ENCODE measurements around the gene CCSER1. TPM values are rescaled to one million over a fixed set of nuclear protein-coding genes. Genes with fewer than 3 reads are reported as not detected.

The CCSER1 gene
- total RNA-seq, 1 experiment from 2014 or later = 0.05 TPM

- 0 out of 2 replicates have a peak, but pooled peaks have one; percentile 48 for ATAC-seq
- in situ Hi-C loops (cut with HindIII; ENCODE audit: low pct_unique_long_range_greater_than_20kb, low sequenced_read_pairs) = no loop called here
Observed at GRCh38 chr4:91113130-91113706, 986.0 kb downstream of the CCSER1 start.

GRCh38 chr4:91114386-91114785, 987.2 kb downstream of the CCSER1 start:
- no peak overlapping the region for H3K4me3 ChIP-seq (ENCODE audit: low read depth in 2 of 2, low read length in 2 of 2)
- no peaks in the 10 kb centered on the region for H3K27me3 ChIP-seq (ENCODE audit: control insufficient read depth, insufficient read depth, low read length)
- TF ChIP-seq POLR2AphosphoS5 (IDR thresholded peaks at IDR 0.05; ENCODE audit: low read depth, low read length) (no peak), CTCF (IDR thresholded peaks at IDR 0.05) (no peak), TCF7L2 (IDR thresholded peaks at IDR 0.05; ENCODE audit: low read depth, low read length) (no peak), SIN3A (IDR thresholded peaks at IDR 0.05; ENCODE audit: borderline replicate concordance, insufficient read depth, low read depth, low read length) (no peak), REST (IDR thresholded peaks at IDR 0.05; ENCODE audit: insufficient read depth in 1 of 2, low read depth in 2 of 2, low read length in 1 of 2) (no peak)
- ATAC-seq = no peak
- H3K36me3 ChIP-seq (ENCODE audit: control insufficient read depth, insufficient read depth, low read length) = no peaks in the 10 kb centered on the region
- POLR2A ChIA-PET = no interaction called here
- H3K9me3 ChIP-seq (ENCODE audit: control insufficient read depth, insufficient read depth, low read depth, low read length) = no peaks in the 10 kb centered on the region
- no TSS peak for BruUV-seq (replicated peaks)
- no peaks in the 10 kb centered on the region for H3K4me1 ChIP-seq (ENCODE audit: control insufficient read depth, insufficient read depth, low read length)
- H3K27ac ChIP-seq (ENCODE audit: low read length) = no peak overlapping the region
- intact Hi-C loops (cut with micrococcal nuclease; ENCODE audit: unreplicated experiment) = loop anchor here (5.0 kb wide), 1 partner anchor 1273 kb away; no protein-coding TSS in a partner anchor
- no peak for DNase-seq (ENCODE audit: low read depth, low spot score)
- in situ Hi-C loops (cut with HindIII; ENCODE audit: low pct_unique_long_range_greater_than_20kb, low sequenced_read_pairs) = no loop called here
- CTCF ChIA-PET = no interaction called here

More at GRCh38 chr4:91113130-91113706, 986.0 kb downstream of the CCSER1 start:
- Histone ChIP-seq H3K9me3 (ENCODE audit: control insufficient read depth, insufficient read depth, low read depth, low read length) (no peaks in the 10 kb centered on the region), H3K27ac (ENCODE audit: low read length) (no peak overlapping the region), H3K4me1 (ENCODE audit: control insufficient read depth, insufficient read depth, low read length) (no peaks in the 10 kb centered on the region), H3K36me3 (ENCODE audit: control insufficient read depth, insufficient read depth, low read length) (no peaks in the 10 kb centered on the region), H3K27me3 (ENCODE audit: control insufficient read depth, insufficient read depth, low read length) (no peaks in the 10 kb centered on the region), H3K4me3 (ENCODE audit: low read depth in 2 of 2, low read length in 2 of 2) (no peak overlapping the region)
- intact Hi-C loops (cut with micrococcal nuclease; ENCODE audit: unreplicated experiment) = loop anchor here (5.0 kb wide), 1 partner anchor 1274 kb away; no protein-coding TSS in a partner anchor
- no peak for TF ChIP-seq TCF7L2 (IDR thresholded peaks at IDR 0.05; ENCODE audit: low read depth, low read length)
- no peak for TF ChIP-seq POLR2AphosphoS5 (IDR thresholded peaks at IDR 0.05; ENCODE audit: low read depth, low read length)
- no peak for TF ChIP-seq REST (IDR thresholded peaks at IDR 0.05; ENCODE audit: insufficient read depth in 1 of 2, low read depth in 2 of 2, low read length in 1 of 2)
- peak; percentile 60; the same call in 1 of the 2 replicates for TF ChIP-seq CTCF (IDR thresholded peaks at IDR 0.05)
- ChIA-PET CTCF (interaction anchor here (0.6 to 0.7 kb wide), 2 partner anchors 208 to 1186 kb away, joined by 3 to 6 read pairs; no protein-coding TSS in a partner anchor), POLR2A (no interaction called here)
- BruUV-seq (replicated peaks) = no TSS peak
- DNase-seq (ENCODE audit: low read depth, low spot score) = peak; percentile 32
